Inflammatory macrophage (primary cell): Measurements from ENCODE around the gene TFIP11.

ENCODE experiments used
- DNase-seq, 2 donors: peaks; one replicate each; pipeline ENCODE4 v3.0.0-alpha.2; 2020 to 2022

TFIP11 gene

GRCh38 chr22:26502688-26503561 lies 9.3 kb downstream of the TFIP11 start:
- peak; percentile 42 to 65 for DNase-seq

- no peak for DNase-seq
Measured at GRCh38 chr22:26501996-26502395, 10.3 kb downstream of the TFIP11 start.

GRCh38 chr22:26499188-26499703 lies 13.0 kb downstream of the TFIP11 start:
- no peak for DNase-seq

- no peak for DNase-seq
Measured at GRCh38 chr22:26496456-26496855, 15.8 kb downstream of the TFIP11 start.

- DNase-seq: no peak
Measured at GRCh38 chr22:26494506-26494905, 17.8 kb downstream of the TFIP11 start.

GRCh38 chr22:26492220-26492619 lies 20.1 kb downstream of the TFIP11 start:
- no peak for DNase-seq

GRCh38 chr22:26489447-26490036 lies 22.7 kb downstream of the TFIP11 start:
- no peak for DNase-seq

GRCh38 chr22:26487996-26488395 lies 24.3 kb downstream of the TFIP11 start:
- no peak for DNase-seq

- no peak for DNase-seq
Measured at GRCh38 chr22:26486394-26486793, 25.9 kb downstream of the TFIP11 start.

- no peak for DNase-seq
Measured at GRCh38 chr22:26485806-26486390, 26.4 kb downstream of the TFIP11 start.

GRCh38 chr22:26485013-26485412 lies 27.3 kb downstream of the TFIP11 start:
- DNase-seq: no peak

GRCh38 chr22:26484360-26484706 lies 27.9 kb downstream of the TFIP11 start:
- peak; percentile 22 to 27 for DNase-seq

GRCh38 chr22:26483439-26484359 lies 28.6 kb downstream of the TFIP11 start, which contains the start of the genes HPS4 and SRRD:
Gene HPS4, minus strand, starts transcription at chr22:26483783. Its CDS starts 2,021 bp downstream, at chr22:26481762.
Gene SRRD, plus strand, starts transcription at chr22:26483877. Its CDS starts 14 bp downstream, at chr22:26483891.
- peak; percentile 89 to 92 for DNase-seq

GRCh38 chr22:26483043-26483438 lies 29.2 kb downstream of the TFIP11 start:
- no peak for DNase-seq

GRCh38 chr22:26482161-26482560 lies 30.1 kb downstream of the TFIP11 start:
- peak; percentile 38 to 40 for DNase-seq

GRCh38 chr22:26481694-26482093 lies 30.6 kb downstream of the TFIP11 start:
- no peak for DNase-seq

- DNase-seq: no peak
Measured at GRCh38 chr22:26481112-26481693, 31.1 kb downstream of the TFIP11 start.

- DNase-seq: no peak
Measured at GRCh38 chr22:26480611-26480932, 31.7 kb downstream of the TFIP11 start.

GRCh38 chr22:26479792-26480610 lies 32.3 kb downstream of the TFIP11 start:
- DNase-seq: peak; percentile 36 to 60

- peak in 1 of 2 donors; percentile 4 for DNase-seq
Measured at GRCh38 chr22:26479043-26479791, 33.1 kb downstream of the TFIP11 start.
